GM12891 (cell line): ENCODE results near the gene PAPOLA.

ENCODE experiments used
- POU2F2 ChIP-seq: IDR thresholded peaks from 2 replicates; pipeline ENCODE4 v1.6.1; 2011; ENCODE audit warnings: low read depth, mild to moderate bottlenecking, control low read depth, low read length, moderate library complexity
- TAF1 ChIP-seq: IDR thresholded peaks from 2 replicates; pipeline ENCODE4 v1.6.1; 2011; ENCODE audit warnings: low read depth, low read length, control low read depth

DNA sequence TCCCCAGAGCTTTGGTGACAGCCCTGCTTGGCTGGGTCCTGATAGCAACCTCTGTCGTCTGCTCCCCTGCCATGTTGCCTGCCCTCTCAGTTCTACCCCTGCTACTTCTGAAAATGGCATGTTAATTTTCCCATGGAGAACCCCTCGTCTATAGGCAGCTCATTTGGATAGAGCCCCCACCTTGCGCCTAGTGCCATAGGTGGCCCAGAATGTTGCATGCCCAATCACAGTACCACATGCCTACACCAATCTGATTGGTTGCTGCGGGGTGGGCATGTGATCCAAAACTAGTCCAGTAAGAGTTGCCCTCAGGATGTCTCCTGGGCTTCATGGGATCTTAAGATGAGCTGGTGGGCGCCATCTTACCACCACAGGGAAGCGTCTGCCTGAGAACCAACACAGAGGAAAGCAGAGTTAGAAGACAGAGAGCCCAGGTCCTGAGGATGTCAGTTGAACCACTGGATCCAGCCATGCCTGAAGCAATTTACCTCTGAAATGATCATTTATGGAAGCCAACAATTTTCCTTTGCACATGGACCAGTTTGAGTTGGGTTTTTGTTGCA lies 85.7 kb downstream of the PAPOLA start:
- no peak for TF ChIP-seq TAF1
- TF ChIP-seq POU2F2 = no peak
